Body of pancreas (tissue), 4 donors: ENCODE measurements around the gene HNRNPDL.

Experiments
- CTCF ChIP-seq, 7 experiments: fragments of 450-650 bp in 4 of 7; fragments of 200-600 bp in 3 of 7; sonication (generic) in 3 of 7; IDR thresholded peaks; one replicate each; pipeline ENCODE4 v1.5.1; 2016 to 2019; ENCODE audit warnings: antibody characterized with exemption in 7 of 7
- POLR2A ChIP-seq, 3 donors: fragments of 450-650 bp; IDR thresholded peaks; one replicate each; pipeline ENCODE4 v1.6.1; 2016; ENCODE audit warnings: antibody characterized with exemption in 3 of 3, mild to moderate bottlenecking in 2 of 3

DNA sequence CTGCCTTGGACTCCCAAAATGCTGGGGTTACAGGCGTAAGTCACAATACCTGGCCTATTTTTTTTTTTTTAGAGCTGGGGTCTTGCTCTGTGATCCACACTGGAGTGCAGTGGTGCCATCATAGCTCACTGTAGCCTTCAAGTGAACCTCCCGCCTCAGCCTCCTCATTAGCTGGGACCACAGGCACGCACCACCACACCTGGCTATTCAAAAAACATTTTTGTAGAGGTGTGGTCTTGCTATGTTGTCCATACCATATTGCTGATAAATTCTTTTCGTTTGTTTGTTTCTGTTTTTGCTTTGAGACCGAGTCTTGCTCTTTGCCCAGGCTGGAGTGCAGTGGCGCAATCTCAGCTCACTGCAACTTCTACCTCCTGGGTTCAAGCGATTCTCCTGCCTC, 21.8 kb upstream of the HNRNPDL start:
- TF ChIP-seq POLR2A (IDR thresholded peaks at IDR 0.05), result no peak
- TF ChIP-seq CTCF (IDR thresholded peaks at IDR 0.05), result no peak
